Activated CD4-positive, alpha-beta T cell treated with anti-CD3 and anti-CD28 coated beads, Interleukin-2, amount 50 U/mL, for 4 hours (primary cell): Measurements from ENCODE around the gene RNASEH2B.

Experiments
- DNase-seq, 2 experiments: peaks; one replicate each; pipeline ENCODE4 v3.0.0-alpha.2; 2020

RNASEH2B gene

DNA sequence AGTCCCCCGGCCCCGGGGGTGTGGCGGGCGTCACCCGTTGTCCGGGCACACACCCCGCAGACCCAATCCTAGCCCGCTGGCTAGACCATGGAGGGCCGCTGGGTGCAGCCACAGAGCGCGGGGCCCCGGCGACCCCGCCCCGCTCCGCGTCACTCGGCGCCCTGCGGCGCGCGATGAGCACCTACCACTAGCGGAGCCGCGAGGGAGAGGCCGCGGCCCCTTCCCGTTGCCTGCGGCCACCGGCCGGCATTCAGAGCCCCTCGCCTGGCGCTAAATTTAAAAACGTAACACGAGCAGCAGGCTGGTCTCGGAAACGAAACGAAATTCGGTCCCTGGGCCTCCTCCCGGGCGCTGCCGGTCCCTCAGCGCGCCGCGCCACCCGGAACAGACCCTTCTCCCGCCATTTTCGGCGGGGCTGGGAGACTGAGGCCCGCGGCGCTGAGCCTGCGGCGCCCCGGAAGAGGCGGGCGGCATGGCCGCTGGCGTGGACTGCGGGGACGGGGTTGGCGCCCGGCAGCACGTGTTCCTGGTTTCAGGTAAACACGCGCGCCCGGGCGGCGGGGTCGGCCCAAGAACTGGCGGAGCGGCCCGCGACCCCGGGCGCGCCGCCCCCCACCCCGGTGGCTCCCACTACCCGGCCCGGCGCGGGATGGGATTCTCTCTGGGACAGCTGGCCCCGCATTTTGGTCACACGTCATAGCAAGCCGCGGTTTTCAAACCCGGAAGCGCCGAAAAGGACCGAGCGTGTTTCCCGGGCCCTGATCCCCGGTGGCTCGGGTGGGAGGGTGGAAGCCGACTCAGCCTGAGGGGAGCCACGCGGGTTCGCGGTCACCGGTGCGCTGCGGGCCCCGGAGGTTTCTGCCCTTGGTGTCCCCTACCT lies at the start of gene RNASEH2B:
TSS of gene RNASEH2B (plus strand) at position 187 of the 880 bp plus-strand sequence. CDS start at position 473, 286 bp downstream.
- DNase-seq = peak; percentile 55 to 63

GRCh38 chr13:50864492-50864891 lies 45.1 kb upstream of the RNASEH2B start:
- DNase-seq = no peak

- DNase-seq = no peak
Observed at GRCh38 chr13:50866817-50867636, 42.6 kb upstream of the RNASEH2B start.

GRCh38 chr13:50867637-50867945 lies 42.0 kb upstream of the RNASEH2B start:
- DNase-seq = no peak

- no peak for DNase-seq
Observed at GRCh38 chr13:50871405-50871804, 38.2 kb upstream of the RNASEH2B start.

DNA sequence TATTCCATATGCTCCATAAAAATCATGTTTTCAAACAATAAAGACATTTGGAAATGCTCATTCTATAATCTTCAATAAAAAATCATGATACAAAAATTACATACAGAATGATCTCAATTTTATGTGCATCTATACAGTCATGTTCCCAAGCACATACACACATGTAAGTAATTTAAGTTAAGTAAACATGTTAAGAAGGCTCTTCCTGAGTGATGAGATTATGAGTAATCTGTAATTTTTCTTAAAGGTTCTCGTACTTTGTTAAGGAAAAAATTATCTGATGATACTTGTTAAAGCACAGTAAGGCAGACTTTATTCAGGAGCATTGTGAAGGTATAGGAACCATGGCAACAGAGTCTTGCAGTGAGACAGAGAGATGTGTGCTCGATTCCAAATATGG lies 36.1 kb upstream of the RNASEH2B start:
- DNase-seq = no peak

GRCh38 chr13:50873991-50874390 lies 35.6 kb upstream of the RNASEH2B start:
- DNase-seq = no peak

DNA sequence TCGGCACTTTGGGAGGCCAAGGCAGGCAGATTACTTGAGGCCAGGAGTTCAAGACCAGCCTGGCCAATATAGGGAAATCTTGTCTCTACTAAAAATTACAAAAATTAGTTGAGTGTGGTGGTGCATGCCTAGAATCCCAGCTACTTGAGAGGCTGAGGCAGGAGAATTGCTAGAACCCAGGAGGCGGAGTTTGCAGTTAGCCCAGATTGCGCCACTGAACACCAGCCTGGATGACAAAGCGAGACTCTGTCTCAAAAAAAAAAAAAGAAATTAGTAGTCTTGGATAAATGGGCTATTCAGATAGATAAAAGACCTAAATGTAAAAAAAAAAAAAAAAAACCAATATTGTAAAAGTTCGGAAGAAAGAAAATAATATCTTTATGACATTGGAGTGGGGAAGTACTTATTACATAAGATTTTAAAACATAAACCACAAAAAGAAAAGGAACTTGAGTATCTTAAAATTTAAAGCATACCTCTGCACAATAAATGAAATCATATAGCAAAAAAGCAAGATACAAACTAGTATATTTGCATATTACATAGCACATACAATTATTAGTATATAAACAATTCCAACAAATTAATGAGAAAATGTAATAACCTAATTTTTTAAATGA lies 26.7 kb upstream of the RNASEH2B start:
- no peak for DNase-seq

DNA sequence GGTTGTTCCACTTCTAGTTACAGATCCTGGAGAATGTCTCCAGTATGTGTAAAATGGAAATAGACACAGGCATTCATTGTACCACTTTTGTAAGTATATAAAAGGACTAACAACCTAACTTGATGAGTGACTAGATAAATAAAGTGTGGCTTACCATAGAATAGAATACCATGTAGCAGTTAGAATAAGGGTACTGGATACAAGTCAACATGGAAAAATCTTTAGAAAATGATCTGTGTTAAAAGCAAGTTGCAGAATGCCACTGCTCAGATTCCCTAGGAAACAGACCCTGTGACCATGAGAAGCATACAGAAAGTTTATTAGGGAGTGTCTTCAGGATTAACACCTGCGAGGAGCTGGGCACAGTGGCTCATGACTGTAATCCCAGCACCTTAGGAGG lies 25.9 kb upstream of the RNASEH2B start:
- DNase-seq = no peak

GRCh38 chr13:50884265-50884664 lies 25.3 kb upstream of the RNASEH2B start:
- DNase-seq = no peak

DNA sequence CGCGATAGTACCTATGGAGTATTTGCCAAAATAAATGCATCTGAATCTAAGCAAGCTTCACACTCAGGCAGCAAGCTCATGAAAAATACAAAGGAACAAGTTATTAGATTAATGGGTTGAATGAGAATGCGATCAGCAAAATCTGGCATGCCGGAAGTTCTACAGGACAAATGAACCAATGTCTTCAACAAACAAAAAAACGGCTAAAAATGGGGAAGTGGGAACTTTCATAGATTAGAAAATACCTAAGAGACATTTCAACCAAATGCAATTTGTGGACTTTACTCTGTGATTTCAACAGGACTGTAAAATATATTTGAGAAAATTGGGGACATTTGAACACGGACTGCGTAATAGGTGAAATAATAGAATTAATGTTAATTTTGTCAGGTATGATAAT lies 22.4 kb upstream of the RNASEH2B start:
- DNase-seq = no peak

GRCh38 chr13:50888362-50888761 lies 21.2 kb upstream of the RNASEH2B start:
- DNase-seq = no peak

DNA sequence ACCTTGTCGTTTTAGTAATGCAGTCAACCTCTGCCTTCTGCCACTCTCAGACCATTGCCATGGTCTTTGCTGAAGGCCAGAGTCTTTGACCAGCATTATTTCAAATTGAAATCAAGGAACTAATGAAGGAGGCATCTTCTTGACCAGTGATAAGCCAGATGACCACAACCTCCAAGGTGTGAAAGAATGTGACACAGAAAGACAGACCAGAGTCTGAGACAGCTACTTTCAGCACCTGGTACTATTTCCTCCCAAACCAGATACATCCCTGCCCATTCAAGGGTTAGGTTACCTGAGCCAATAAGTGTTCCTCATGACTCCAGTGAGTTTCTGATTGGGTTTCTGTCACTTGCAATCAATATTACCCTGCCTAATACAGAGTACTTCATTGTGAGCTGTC lies 20.3 kb upstream of the RNASEH2B start:
- DNase-seq = no peak

DNA sequence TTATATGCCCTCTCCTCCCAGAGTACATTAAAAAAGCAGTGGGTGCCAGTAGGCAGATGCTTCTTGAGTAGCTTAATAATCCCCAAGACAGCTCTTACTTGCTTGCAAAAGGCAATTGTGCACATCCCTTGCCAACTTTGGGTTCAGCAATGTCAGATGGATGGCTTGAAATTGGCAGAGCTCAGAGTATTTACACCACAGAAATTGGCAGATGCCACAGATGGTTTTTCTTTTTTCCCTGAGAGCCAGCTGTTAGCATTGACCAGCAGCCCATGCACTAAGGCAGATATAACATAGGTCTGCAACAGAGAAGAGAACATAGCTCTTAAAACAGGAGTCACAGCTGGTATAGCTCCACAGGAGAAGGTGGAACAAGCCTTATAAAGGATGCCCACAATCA lies 18.4 kb upstream of the RNASEH2B start:
- no peak for DNase-seq

- peak in 1 of 2 experiments; percentile 12 for DNase-seq
Observed at GRCh38 chr13:50892210-50892944, 17.2 kb upstream of the RNASEH2B start.

- no peak for DNase-seq
Observed at GRCh38 chr13:50893211-50893852, 16.3 kb upstream of the RNASEH2B start.

DNA sequence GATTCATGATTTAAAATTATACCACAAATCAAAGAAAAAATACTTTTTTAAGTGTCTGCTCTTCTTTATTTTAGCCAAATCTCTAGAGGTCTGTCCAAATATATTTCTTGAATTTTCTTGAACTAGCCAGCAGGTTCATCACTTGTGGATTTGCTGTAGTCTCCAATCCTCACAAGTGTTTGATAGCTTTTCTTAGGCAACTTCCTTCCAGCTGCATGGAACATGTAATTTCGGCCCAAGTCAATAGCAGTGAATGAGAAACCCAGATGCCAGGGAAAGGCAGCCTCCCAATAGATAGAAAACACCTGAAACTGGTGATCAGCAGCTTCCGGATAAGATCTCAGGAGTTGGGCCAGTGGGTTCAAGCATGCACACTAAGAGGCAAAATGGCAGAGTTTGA lies 15.6 kb upstream of the RNASEH2B start:
- DNase-seq = no peak

GRCh38 chr13:50894504-50894903 lies 15.1 kb upstream of the RNASEH2B start:
- no peak for DNase-seq

DNA sequence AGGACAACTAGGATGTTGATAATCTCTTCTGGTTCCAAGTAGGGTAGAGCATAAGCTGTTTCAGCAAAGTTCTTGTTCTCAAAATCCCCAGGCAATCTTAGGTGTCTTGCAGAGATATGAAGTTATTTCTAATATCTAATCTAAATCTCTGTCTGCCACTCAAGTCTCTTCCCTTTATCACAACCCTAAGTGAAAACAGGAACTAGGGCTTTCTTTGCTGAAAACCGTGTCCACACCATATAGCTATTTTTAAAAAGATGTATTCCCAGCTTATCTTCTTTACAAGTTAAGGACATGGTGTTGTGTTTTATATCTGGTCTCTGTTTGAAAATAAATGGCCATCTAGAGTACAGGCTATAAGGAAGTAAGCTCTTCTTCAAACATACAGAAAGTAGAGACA lies 11.3 kb upstream of the RNASEH2B start:
- DNase-seq = no peak

GRCh38 chr13:50901701-50902100 lies 7.9 kb upstream of the RNASEH2B start:
- DNase-seq = no peak

DNA sequence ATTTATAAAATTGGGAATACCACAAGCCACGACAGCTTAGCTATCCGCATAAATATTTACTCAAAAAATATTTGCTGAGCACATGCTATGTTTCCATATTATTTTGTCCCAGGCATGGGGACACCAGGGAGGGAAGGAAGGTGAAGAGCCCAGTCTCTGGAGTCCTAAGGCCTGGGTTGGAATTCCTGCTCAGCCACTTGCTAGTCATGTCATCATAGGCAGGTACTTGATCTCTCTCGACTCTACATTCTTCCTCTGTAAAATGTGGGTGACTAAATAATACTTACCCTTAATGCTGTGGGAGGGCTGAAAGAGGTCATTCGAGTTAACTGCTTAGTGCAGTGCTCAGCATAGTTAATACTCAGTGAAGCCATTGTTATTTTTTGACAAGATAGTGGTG lies 4.3 kb upstream of the RNASEH2B start:
- no peak for DNase-seq

DNA sequence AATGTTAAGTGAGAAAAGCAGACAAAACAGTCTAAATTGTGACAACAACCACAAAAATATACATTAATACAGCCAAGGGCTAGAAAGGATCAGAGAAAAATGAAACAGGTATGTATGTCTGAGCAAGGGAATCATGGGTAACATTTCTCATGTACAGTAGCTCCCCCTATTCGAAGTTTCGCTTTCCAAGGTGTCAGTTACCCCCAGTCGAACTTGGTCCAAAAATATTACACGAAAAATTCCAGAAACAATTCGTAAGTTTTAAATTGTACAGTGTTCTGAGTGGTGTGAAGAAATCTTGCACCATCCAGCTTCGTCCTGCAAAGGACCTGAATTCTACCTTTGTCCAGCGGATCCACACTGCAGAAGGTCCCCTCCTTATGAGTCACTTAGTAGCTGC lies 1.8 kb upstream of the RNASEH2B start:
- DNase-seq = no peak
